Suppressor macrophage (primary cell): ENCODE measurements around the gene ZSWIM1.

ENCODE experiments used
- DNase-seq, 4 experiments: peaks; one replicate each; pipeline ENCODE4 v3.0.0-alpha.2; 2020 to 2022
- total RNA-seq, 17 experiments: gene quantifications; one replicate each; lab custom pipeline; 2026; ENCODE audit warnings: mixed read lengths in 6 of 17, inconsistent platforms in 3 of 17; lab: John Stamatoyannopoulos, UW

Gene ZSWIM1
- total RNA-seq, result 2.1 to 11.5 (median 6.6) reads per million in 17 experiments

DNA sequence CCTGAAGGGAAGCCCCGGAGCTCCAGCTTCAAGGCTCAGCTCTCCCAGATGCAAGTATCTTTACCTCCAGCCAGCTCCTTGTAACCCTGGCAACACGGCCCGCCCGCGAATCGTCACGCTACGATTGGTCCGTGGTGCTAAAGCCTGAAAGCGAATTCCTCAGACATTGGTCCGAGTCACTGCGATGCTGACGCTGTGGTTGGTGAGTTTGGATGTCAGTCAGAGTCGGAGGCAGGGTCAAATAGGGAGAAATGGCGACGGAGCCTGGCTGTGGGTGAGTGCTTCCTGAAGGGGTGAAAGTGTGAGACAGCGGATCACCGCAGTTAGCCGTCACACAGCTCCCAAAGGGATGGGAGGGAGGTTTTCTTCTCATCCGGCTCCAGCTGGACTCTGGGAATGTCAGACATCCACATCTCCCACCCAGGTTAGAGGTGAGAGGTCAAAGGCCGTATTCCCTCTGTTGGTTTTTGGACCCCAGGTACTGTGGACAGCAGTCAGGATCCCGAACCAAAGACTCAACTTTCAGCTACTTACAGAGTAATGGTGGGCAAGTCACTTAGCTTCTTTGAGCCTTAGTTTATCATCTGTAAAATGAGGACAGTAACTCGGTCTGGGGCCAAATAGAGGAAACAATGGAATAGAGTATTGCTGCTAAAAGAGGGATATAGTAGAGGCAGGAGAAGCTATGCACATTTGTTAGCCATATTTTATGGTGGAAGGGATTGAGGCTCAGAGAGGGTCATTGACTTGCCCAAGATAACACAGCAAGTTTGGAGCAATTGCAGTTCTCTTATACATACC, at the start of gene ZSWIM1:
ZSWIM1 (plus strand) TSS at position 240 of the 801 bp plus-strand sequence. CDS start 1,366 bp downstream, outside the sequence.
- DNase-seq, result peak; percentile 99

DNA sequence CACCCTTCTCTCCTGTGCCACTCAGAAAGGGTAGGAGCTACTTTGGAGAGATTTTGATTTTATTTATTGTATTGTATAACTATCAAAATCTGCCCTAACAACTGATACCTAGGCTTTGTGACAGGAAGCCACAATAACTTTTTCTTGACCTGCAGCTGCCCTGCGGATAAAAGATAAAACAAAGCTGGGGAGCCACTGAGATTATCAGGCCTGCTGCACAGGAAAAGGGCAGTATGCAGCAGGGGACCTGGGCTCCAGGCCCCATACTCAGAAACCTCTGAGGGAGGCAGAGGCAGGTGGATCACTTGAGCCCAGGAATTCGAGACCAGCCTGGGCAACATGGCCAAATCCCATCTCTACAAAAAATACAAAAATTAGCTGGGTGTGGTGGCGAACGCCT, 48.4 kb upstream of the ZSWIM1 start:
- no peak for DNase-seq

DNA sequence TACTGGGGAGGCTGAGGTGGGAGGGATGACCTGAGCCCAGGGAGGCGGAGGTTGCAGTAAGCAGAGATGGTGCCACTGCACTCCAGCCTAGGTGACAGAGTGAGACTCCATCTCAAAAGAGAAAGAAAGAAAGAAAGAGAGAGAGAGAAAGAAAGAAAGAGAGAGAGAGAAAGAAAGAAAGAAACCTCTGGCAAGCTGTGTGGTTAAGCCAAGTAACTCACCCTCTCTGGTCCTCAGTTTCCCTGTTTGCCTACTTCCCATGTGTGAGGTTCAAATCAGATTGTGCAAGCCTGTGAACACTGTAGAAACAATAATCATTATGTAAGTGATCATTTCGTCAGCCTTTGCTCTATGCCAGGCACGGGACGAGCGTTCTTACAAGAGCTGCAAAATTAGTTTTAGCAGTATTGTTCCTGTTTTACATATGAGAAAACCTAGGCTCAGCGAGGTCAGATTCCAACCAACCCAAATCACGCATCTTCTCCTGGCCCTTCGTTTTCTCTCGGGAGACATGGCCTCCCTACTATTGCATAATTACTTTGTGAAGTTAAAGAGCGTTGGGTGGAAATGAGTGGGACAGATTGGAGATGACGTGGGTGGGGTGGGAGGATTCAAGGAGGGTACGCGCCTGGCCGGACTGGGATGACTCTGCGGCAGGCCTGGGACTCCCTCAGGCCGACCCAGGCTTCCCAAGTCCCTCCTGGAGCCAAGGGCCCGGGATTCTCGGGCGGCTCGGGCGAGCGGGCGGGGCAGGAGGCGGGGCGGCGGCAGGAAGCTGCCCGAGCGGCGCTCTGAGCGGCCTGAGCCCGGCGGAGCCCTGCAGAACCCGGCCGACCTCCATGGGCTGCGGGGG, 47.8 kb upstream of the ZSWIM1 start, which contains the start of gene SNX21:
SNX21 (plus strand) TSS at position 770 of the 853 bp plus-strand sequence. CDS start 121 bp downstream, outside the sequence.
- DNase-seq, result peak; percentile 88 to 96 (median 92)

DNA sequence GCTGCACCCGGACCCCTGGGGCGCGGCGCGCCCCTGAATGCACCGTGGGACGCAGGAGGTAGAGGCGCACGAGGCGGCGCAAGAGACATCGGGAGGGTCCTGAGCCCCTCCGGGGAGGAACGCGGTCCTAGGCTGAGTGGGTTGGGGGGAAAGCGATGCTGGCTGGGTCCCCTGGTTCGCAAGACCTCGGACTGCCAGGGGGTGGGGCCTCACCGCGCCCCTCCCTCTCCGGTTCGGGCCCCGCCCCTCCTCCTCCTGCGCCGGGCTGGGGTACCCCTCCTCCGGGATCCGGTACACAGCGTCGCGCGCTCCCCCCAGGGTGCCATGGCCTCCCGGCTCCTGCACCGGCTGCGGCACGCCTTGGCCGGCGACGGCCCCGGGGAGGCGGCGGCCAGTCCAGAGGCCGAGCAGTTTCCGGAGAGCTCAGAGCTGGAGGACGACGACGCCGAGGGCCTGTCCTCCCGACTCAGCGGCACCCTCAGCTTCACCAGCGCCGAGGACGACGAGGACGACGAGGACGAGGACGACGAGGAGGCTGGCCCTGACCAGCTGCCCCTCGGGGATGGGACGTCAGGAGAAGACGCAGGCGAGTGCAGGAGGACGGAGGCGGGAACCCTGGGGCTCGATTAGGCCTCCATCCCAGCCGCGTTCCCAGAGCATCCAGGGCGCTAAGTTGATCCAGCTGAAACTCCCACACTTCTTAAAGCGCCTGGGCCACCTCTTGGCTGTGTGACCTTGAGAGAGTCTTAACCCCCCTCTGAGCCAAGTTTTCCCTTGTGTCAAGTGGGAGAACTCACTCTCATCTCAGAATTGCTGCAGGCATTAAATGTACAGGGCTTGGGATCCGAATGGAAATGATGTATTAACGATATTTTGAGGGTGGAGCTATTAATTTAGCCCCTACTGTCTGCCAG, 46.9 kb upstream of the ZSWIM1 start:
- peak; percentile 23 to 61 (median 38) for DNase-seq

DNA sequence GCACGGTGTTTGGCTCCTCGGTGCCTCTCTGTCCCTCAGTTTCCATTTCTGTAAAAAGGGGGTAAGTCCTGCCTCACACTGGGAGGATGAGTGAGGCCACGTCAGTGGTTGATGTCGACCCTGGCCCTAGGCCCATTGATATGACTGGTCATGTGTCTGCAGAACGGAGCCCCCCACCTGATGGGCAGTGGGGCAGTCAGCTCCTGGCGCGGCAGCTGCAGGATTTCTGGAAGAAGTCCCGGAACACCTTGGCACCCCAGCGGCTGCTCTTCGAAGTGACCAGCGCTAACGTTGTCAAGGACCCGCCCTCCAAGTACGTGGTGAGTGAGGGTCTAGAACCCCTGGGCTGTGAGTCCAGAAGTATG, 46.2 kb upstream of the ZSWIM1 start:
- DNase-seq, result no peak

DNA sequence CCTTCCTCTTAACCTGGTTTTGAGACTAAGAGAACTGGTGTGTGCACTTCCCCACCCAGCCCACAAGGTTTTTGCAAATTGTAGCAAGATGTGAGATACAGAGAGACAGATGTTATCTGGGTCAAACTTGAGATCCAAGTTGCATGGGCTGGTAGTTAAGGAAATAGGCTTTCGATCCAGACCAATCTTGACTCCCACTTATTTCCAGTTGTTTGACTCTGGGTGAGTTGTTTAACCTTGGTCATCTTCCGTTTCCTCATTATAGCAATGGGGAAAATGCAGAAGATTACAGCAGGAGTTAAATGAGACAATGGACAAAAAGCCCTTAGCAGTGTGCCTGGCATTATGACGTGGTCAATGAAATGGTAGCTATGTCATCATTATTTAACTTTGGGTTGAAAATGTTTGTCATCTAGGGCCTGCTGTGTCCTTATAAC, 45.7 kb upstream of the ZSWIM1 start:
- DNase-seq, result peak; percentile 17 to 61 (median 37)

DNA sequence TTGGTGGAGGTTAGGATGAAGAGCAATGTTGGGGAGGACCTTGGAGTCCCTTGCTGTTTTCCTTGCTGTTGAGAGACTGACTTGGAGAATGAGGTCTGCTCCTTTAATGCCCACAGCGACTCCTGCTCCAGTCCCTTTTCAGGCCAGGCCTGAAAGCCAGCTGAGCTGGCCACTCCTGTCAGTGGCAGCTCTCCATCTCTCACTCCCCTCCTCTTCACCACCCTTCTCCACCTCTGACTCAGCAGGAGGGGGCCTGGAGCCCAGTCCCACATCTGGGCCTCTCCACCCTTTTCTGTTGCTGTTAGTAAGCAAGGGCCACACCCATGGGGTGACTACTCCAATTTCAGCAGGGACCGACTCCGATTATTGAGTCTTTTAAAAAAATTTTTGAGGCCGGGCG, 45.2 kb upstream of the ZSWIM1 start:
- DNase-seq, result no peak

DNA sequence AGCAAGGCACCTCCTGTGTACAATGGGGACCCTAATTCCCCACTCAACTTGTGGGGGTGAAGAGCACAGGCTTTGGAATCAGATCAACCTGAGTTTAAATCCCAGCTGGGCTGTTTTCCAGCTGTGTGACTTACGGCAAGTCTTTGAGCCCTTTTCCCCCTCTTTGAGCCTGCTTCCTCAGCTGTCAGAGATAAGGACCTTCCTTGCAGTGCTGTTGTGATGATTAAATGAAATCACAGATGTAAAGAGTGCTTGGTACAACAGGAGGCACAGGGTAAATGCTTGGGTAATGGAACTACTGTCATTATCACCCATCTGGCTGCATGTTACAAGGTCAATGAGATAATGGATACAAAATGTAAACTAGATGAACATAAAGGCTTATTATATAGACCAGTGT, 44.2 kb upstream of the ZSWIM1 start:
- DNase-seq, result no peak

DNA sequence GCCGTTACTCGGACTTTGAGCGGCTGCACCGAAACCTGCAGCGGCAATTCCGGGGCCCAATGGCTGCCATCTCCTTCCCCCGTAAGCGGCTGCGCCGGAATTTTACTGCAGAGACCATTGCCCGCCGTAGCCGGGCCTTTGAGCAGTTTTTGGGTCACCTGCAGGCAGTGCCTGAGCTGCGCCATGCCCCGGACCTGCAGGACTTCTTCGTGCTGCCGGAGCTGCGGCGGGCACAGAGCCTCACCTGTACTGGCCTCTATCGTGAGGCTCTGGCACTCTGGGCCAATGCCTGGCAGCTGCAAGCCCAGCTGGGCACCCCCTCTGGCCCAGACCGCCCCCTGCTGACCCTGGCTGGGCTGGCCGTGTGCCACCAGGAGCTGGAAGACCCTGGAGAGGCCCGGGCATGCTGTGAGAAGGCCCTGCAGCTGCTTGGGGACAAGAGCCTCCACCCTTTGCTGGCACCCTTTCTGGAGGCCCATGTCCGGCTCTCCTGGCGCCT, 40.3 kb upstream of the ZSWIM1 start:
- DNase-seq, result no peak

DNA sequence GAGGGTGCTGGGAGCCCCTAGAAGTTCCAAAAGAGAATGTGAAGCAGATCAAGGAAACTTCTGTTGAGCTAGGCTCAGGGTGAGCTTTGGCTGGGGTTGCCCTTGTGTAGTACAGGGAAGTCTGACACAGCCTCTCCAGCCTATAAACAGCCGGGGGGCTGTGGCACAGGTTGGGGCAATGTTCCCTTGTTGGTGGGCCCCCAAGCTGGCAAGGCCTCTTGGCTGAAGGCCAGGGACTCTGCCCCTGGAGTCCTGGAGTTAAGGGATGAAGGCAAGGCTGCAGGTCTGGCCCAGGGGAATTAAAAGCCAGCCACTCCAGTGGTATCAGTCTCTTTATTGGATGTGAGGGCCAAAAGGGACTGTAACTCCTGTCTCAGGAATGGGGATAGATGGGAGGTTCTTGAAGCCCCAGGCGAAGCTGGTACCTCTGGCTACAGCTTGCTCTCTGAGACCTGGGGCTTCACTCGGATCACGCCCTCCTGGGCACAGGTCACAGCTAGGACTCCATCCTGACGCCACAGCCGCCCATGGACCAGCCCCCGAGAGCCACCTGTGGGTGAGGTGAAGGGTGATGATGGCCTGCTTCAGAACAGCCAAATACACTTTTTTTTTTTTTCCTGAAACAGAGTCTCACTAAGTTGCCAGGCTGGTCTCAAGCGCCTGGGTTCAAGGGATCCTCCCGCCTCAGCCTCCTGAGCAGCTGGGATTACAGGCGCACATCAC, 39.5 kb upstream of the ZSWIM1 start:
- DNase-seq, result no peak

DNA sequence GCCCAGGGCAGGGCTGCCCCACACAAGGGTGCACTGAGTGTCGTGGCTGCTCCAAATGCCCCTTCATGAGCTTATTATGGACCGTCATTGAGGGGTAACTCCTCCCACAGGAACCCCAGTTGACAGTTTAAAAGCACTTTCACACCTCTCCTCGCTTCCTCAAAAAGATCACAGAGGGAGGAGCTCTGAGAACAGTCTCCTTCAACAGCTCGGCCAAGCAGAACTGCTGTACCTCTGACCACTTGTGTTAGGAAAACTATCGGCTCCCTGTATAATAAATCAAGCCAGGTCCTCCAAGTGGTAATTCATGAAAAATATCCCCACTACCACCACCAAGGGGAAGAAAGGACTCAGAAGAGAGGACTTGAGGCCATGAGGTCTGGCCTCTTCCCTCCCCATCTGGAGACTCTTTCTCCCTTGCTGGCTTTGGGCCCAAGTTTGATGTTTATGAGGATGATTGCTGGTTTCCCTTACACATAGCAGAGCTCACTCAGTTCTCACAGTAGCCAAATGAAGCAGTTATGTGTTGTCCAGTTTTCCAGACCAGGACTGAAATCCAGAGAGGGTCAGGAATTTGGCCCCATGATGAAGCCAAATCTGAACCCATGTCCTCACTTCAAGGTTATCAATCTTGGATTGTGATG, 38.7 kb upstream of the ZSWIM1 start:
- peak; percentile 39 to 61 (median 51) for DNase-seq

DNA sequence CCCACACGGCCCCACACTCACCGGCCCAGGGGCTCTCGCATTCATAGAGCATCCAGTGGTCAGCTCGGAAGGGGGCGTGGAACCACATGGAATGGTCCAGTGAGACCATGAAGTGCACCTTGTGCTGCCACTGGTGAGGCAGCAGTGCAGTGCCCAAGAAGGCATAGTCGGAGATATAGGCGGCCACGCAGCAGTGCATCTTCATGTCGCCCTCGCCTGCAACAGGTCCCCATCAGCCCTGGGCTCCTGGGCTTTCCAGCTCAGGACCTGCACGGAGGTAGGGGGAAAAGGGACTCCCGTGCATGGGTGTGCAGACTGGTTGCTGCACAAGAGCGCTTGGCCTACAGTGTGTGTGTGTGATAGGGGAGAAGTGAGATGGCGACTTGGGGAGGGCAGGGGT, 37.5 kb upstream of the ZSWIM1 start:
- no peak for DNase-seq

DNA sequence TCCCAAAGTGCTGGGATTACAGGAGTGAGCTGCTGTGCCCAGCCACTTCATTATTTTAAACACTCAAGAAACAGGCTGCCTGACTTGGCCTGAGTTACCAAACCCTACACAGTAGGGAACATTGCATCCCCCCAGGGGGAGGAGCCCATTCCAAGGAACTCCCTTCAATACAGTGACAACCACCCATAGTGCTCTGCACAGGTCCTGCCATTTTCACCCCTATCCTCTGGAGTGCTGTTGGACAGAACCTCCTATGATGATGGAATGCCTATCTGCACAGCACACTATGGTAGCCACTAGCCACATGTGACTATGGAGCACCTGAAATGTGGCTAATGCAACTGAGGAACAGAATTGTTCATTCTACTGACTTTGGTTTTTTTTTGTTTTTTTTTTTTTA, 35.6 kb upstream of the ZSWIM1 start:
- no peak for DNase-seq

DNA sequence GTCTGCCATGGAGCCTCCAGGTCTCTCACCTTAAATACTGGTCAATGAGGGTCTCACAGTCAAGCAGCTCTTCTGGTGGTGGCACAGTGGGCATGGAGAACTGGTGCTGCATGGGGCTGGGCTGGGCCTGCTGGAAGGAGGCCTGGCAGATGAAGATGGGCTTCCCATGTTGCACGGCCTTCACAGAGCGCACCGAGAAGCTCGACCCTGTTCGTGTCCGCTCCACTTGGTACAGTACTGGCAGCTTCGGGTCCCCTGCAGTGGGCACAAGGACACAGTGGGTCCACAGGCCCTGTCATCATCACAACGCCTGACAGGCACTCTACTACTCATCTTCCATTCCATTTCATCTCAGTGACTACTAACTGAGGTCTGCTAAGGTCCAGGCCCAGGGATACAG, 32.6 kb upstream of the ZSWIM1 start:
- no peak for DNase-seq

DNA sequence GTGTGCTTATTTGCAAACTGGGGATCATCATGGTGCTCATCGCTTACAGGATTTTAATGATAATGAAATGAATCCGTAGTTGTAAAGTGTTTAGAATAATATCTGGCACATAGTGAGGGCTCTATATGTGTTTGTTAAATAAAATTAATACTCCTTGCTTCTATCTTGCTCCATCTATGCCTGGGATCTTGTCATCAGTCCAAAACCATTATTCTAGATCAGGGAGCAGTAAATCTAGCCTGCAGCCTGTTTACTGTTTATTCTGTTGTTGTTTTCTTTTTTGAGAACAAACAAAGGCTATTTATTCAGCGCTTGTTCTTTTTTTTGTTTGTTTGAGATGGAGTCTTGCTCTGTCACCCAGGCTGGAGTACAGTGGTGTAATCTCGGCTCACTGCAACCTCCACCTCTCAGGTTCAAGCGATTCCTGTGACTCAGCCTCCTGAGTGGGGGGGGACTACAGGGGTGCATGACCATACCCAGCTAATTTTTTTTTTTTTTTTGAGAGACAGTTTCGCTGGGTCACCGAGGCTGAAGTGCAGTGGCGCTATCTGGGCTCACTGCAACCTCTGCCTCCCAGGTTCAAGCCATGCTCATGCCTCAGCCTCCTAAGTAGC, 32.0 kb upstream of the ZSWIM1 start:
- no peak for DNase-seq

DNA sequence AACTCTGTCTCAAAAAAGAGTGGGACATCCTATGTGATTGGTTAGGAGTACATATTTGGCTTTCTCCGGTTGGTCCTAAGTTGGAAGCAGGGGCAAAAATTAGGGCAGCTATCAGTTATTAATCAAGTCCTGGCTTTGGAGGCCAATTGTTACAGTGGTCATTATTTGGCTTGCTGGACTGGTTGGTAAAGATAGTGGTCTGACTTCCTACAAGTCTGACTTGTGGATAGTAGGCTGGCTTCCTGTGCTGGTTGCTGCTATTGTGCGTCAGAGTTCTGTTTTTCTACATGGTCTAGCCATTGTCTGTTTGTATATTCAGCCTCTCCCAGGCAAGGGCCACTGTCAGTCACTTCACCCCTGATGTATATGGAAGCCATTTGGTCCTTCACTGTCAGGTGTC, 30.8 kb upstream of the ZSWIM1 start:
- DNase-seq, result no peak

DNA sequence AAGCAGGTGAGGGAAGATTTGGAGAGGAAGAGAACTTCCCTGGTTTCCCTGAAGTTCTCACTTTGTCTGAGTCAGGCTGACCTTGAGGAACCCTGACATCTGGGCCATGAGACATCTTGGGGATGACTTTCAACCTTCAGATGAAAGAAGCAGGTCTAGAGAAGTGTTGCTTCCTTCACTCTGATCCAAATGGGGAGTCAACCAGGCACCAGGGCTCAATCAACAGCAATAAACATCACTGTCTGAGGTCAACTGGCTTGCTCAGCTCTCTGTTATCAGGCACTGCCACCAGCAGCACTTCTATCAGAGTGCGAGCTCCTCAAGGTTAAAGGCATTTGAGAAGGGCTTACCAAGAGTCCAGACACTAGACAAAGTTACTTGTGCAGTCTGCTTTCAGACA, 30.1 kb upstream of the ZSWIM1 start:
- DNase-seq, result no peak

DNA sequence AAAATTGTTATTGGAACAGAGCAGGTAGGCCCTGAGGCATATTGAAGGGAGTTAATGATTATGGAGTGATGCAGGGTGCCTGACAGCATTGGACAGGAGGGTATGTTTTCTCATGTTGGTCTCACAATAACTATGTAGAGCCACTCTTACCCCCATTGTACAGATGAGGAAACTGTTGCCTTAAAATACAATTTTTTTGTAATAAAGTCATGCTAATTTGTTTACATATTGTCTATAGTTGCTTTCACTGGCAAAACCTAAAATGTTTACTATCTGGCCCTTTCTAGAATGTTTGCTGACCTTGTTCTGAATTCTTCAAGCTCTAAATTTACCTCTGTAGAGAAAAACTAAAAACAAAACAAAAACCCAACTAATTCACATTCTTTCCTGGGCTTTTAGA, 29.5 kb upstream of the ZSWIM1 start:
- DNase-seq, result no peak

DNA sequence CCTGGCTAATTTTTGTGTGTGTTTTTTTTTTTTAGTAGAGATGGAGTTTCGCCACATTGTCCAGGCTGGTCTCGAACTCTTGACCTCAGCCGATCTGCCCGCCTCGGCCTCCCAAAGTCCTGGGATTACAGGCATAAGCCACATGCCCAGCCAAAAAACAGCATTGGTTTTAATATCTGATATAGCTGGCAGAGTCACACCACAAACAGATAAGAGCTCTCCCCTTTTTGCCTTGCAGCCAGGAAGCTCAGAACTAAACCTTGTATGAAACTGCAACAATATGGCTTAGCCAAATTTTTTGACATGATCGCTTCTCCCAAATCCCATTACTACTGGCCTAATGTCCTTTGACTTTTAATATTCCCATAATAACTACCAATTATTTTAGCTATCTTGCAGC, 28.7 kb upstream of the ZSWIM1 start:
- no peak for DNase-seq

DNA sequence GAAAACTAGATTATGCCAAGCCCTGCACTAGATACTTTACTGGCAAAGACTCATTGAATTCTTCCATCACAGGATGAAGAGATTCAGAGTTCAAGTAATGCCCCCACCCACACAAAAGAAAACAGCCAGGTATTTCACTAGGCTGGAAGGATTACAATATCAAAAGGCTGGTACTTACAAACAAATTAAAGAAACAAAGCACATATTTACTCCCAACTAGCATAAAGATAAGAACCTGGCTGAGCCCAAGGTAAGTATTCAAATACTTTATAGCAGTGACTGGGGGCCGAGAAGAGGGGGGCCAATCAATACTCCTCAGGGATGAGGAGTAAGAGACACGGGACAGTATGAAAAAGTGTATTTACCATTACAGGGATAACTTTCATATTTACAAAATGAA, 27.5 kb upstream of the ZSWIM1 start:
- DNase-seq, result no peak
